Hepatocyte (in vitro differentiated cells): Measurements from ENCODE around the gene ZNF385C. TPM values are rescaled to one million over a fixed set of nuclear protein-coding genes. Genes with fewer than 3 reads are reported as not detected.

Source experiments
- DNase-seq: peaks from one replicate; pipeline ENCODE4 v3.0.0-alpha.2; 2016; ENCODE audit warnings: low spot score
- H2AFZ ChIP-seq: fragments of 200-600 bp; sonication (generic); 2 replicates; pipeline ENCODE4 v1.6.0; 2016; ENCODE audit warnings: antibody characterized with exemption, mild to moderate bottlenecking
- H3K27ac ChIP-seq: fragments of 200-600 bp; sonication (generic); 2 replicates; pipeline ENCODE4 v1.5.1; 2016; ENCODE audit warnings: mild to moderate bottlenecking
- H3K27me3 ChIP-seq: fragments of 200-600 bp; sonication (generic); 2 replicates; pipeline ENCODE4 v1.6.1; 2016
- H3K36me3 ChIP-seq: fragments of 200-600 bp; sonication (generic); replicated peaks from 2 replicates; pipeline ENCODE4 v1.5.1; 2016; ENCODE audit warnings: low read depth; ENCODE audit not compliant: insufficient read depth
- H3K4me1 ChIP-seq: fragments of 200-600 bp; sonication (generic); 2 replicates; pipeline ENCODE4 v1.5.1; 2016; ENCODE audit warnings: mild to moderate bottlenecking, moderate library complexity; ENCODE audit not compliant: insufficient read depth
- H3K4me2 ChIP-seq: fragments of 200-600 bp; sonication (generic); 2 replicates; pipeline ENCODE4 v1.6.0; 2016
- H3K4me3 ChIP-seq: fragments of 200-600 bp; sonication (generic); 2 replicates; pipeline ENCODE4 v1.5.1; 2016; ENCODE audit warnings: mild to moderate bottlenecking
- H3K79me2 ChIP-seq: fragments of 200-600 bp; sonication (generic); 2 replicates; pipeline ENCODE4 v1.6.0; 2017; ENCODE audit warnings: mild to moderate bottlenecking
- H3K9me2 ChIP-seq: fragments of 200-600 bp; sonication (generic); replicated peaks from 2 replicates; pipeline ENCODE4 v1.6.0; 2017; ENCODE audit warnings: mild to moderate bottlenecking; ENCODE audit not compliant: insufficient read depth
- H3K9me3 ChIP-seq: fragments of 200-600 bp; sonication (generic); 2 replicates; pipeline ENCODE4 v1.5.1; 2016; ENCODE audit warnings: low read depth, mild to moderate bottlenecking
- H4K20me1 ChIP-seq: fragments of 200-600 bp; sonication (generic); 2 replicates; pipeline ENCODE4 v1.6.0; 2016; ENCODE audit warnings: mild to moderate bottlenecking; ENCODE audit not compliant: insufficient read depth, poor library complexity, severe bottlenecking
- EZH2 ChIP-seq: fragments of 200-600 bp; sonication (generic); IDR thresholded peaks from 2 replicates; pipeline ENCODE4 v1.6.1; 2016; ENCODE audit warnings: antibody characterized with exemption, mild to moderate bottlenecking, borderline replicate concordance
- EZH2phosphoT487 ChIP-seq: fragments of 200-600 bp; sonication (generic); IDR thresholded peaks from one replicate; pipeline ENCODE4 v1.6.1; 2018; ENCODE audit warnings: antibody characterized with exemption, mild to moderate bottlenecking, low read depth, moderate library complexity; ENCODE audit not compliant: unreplicated experiment, severe bottlenecking
- WGBS: methylation state at CpG from one replicate; pipeline ENCODE4 v1.1.6; 2016; ENCODE audit warnings: low lambda C conversion rate; ENCODE audit errors: missing lambda C conversion rate; 5-methylcytosine and 5-hydroxymethylcytosine counted together
- polyA plus RNA-seq: library from polyadenylated mRNA; unstranded; fragments of >200 nt; fragmentation: Nextera tagmentation; extraction: Ambion mirVana; gene quantifications from 2 replicates; pipeline ENCODE4 v1.2.1, GENCODE V29; 2016
- total RNA-seq: library from RNA; depleted of rRNA; stranded (reverse); fragments of >200 nt; gene quantifications from 2 replicates; pipeline ENCODE4 v1.2.3, GENCODE V29; 2014
- TF ChIP-seq, protein P1 (sequence below): fragments of 200-600 bp; sonication (generic); IDR thresholded peaks from 2 replicates; pipeline ENCODE4 v1.5.1; 2016; ENCODE audit warnings: antibody characterized with exemption, mild to moderate bottlenecking; ENCODE audit not compliant: poor library complexity

Gene ZNF385C
- total and polyA plus RNA-seq, 2 experiments from 2014 or later, result 0.45 to 0.63 TPM

DNA sequence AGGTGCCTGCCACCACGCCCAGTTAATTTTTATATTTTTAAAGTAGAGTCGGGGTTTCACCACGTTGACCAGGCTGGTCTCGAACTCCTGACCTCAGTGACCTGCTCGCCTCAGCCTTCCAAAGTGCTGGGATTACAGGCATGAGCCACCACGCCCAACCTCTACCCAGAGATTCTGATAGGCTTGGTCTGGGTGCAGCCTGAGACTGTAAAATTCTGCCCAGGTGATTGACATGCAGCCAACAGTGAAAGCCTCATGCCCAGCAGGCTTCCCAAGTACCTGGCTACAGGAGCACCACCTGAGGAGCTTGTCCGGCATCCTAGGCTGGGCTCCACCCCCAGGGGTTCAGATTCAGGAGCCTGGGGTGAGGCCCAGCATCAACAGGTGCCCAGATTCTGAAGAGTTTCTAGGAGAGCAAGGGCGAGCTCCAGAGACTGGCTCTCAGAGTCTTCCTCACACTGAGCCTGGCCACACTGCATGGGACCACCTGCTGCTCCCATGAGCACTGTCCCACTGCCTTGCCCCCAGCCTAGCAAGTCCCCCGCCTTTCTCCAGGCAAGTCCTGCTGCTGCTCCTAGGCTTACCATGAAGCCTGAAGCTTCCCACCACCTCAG is 16.6 kb downstream of the ZNF385C start:
- 89% methylated on average over 9 of the region's 9 CpGs for WGBS
- Histone ChIP-seq H3K9me3 (no peaks in the 10 kb centered on the region), H3K4me3 (no peak overlapping the region), H3K4me2 (no peak overlapping the region), H3K27me3 (no peaks in the 10 kb centered on the region), H3K27ac (no peak overlapping the region), H3K9me2 (no peaks in the 10 kb centered on the region), H2AFZ (no peak overlapping the region), H3K79me2 (no peaks in the 10 kb centered on the region), H3K4me1 (no peaks in the 10 kb centered on the region), H4K20me1 (no peaks in the 10 kb centered on the region), H3K36me3 (no peaks in the 10 kb centered on the region)
- no peak for DNase-seq
- no peak for TF ChIP-seq EZH2phosphoT487
- TF ChIP-seq, protein P1, sequence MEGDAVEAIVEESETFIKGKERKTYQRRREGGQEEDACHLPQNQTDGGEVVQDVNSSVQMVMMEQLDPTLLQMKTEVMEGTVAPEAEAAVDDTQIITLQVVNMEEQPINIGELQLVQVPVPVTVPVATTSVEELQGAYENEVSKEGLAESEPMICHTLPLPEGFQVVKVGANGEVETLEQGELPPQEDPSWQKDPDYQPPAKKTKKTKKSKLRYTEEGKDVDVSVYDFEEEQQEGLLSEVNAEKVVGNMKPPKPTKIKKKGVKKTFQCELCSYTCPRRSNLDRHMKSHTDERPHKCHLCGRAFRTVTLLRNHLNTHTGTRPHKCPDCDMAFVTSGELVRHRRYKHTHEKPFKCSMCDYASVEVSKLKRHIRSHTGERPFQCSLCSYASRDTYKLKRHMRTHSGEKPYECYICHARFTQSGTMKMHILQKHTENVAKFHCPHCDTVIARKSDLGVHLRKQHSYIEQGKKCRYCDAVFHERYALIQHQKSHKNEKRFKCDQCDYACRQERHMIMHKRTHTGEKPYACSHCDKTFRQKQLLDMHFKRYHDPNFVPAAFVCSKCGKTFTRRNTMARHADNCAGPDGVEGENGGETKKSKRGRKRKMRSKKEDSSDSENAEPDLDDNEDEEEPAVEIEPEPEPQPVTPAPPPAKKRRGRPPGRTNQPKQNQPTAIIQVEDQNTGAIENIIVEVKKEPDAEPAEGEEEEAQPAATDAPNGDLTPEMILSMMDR, result no peak
- TF ChIP-seq EZH2, result no peak

DNA sequence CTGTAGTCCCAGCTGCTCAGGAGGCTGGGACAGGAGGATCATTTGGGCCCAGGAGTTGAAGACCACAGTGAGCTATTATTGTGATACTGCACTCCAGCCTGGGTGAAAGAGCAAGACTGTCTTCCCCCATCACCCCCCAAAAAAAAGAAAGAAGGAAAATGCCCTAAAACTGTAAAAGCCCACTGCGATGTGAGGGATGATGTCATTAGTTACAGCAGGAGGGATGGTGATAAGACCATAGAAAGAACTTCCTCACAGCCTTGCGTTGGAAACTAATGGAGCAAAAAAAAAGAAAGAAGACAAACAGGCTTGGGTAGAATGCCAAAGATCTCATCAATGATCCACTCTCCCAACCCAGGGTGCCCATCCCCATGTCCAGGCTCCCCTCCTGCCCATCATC is 18.7 kb downstream of the ZNF385C start:
- no peak for DNase-seq
- H3K9me2 ChIP-seq, result no peaks in the 10 kb centered on the region
- H3K36me3 ChIP-seq, result no peaks in the 10 kb centered on the region
- no peak overlapping the region for H3K4me3 ChIP-seq
- H3K27me3 ChIP-seq, result no peaks in the 10 kb centered on the region
- H3K27ac ChIP-seq, result no peak overlapping the region
- no peaks in the 10 kb centered on the region for H4K20me1 ChIP-seq
- WGBS, result 77% methylated on average over 2 of the region's 2 CpGs
- no peak overlapping the region for H2AFZ ChIP-seq
- H3K9me3 ChIP-seq, result no peaks in the 10 kb centered on the region
- H3K79me2 ChIP-seq, result no peaks in the 10 kb centered on the region
- TF ChIP-seq, protein P1, result no peak
- TF ChIP-seq EZH2phosphoT487 (no peak), EZH2 (no peak)
- H3K4me2 ChIP-seq, result no peak overlapping the region
- H3K4me1 ChIP-seq, result no peaks in the 10 kb centered on the region

DNA sequence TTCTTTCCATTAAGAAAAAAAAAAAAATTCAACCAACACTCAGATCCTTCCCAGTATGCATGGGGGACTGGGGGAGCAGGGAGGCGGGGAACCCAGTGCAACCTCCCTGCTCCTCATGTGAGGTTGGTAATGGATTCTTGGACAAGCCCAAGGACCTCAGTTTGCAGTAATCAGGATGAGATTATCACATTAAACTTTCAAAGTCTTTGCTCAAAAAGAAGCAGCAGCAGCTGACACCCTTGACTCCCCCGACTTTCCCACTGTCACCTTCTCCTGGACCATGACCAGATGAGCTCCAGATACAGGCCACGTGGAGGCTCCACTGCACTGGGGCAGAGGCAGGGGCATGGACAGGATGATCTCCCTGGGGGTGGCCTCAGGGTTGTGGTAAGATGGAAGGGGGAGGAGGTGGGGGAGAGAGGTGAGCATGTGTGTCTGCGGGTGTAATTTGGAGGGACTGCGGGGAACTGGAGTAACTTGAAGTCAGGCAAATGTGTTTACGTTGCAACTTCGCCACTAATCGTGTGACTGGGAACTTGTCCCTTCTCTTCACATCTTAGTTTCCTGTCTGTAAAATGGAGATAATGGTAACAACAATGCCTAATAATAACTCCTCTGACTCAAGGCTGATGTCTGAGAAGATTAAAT is 19.8 kb downstream of the ZNF385C start:
- no peak overlapping the region for H3K4me3 ChIP-seq
- H3K4me1 ChIP-seq, result no peaks in the 10 kb centered on the region
- H4K20me1 ChIP-seq, result no peaks in the 10 kb centered on the region
- no peak for DNase-seq
- WGBS, result 70% methylated on average over 8 of the region's 8 CpGs
- H3K27me3 ChIP-seq, result peaks cover 4% of the 10 kb centered on the region
- no peak overlapping the region for H3K4me2 ChIP-seq
- H3K79me2 ChIP-seq, result no peaks in the 10 kb centered on the region
- H3K9me3 ChIP-seq, result no peaks in the 10 kb centered on the region
- H3K27ac ChIP-seq, result no peak overlapping the region
- no peaks in the 10 kb centered on the region for H3K36me3 ChIP-seq
- H2AFZ ChIP-seq, result no peak overlapping the region
- TF ChIP-seq EZH2phosphoT487 (no peak), EZH2 (no peak)
- TF ChIP-seq, protein P1, result no peak
- no peaks in the 10 kb centered on the region for H3K9me2 ChIP-seq
